GM18498 (cell line): ENCODE measurements around the gene ARPC2.
"Not testable (repeated sequence)": the region's sequence is repeated elsewhere in the genome, so short reads cannot be mapped to it uniquely, and the experiment has no call there.

Experiments used
- ATAC-seq: cut with Tn5 transposase; IDR thresholded peaks from one replicate; pipeline ENCODE4 v1.9.1; 2021; ENCODE audit warnings: mild to moderate bottlenecking, moderate library complexity; ENCODE audit not compliant: unreplicated experiment

The ARPC2 gene

GRCh38 chr2:218269900-218270720 lies 53.1 kb downstream of the ARPC2 start, which contains the start of the genes AAMP and PNKD:
Gene AAMP (minus strand): TSS chr2:218270137. CDS start chr2:218270086, 51 bp downstream.
Gene PNKD (plus strand): TSS chr2:218270519. CDS start chr2:218270536, 17 bp downstream.
- peak; percentile 92 for ATAC-seq

- ATAC-seq, result no peak
Measured at GRCh38 chr2:218270721-218271486, 53.9 kb downstream of the ARPC2 start.

GRCh38 chr2:218271487-218271797 lies 54.5 kb downstream of the ARPC2 start:
- no peak for ATAC-seq

GRCh38 chr2:218271865-218272530 lies 55.0 kb downstream of the ARPC2 start:
- ATAC-seq, result no peak

- peak; percentile 26 for ATAC-seq
Measured at GRCh38 chr2:218272531-218273212, 55.7 kb downstream of the ARPC2 start.

- ATAC-seq, result not testable (repeated sequence)
Measured at GRCh38 chr2:218273214-218273907, 56.4 kb downstream of the ARPC2 start.

- ATAC-seq, result no peak
Measured at GRCh38 chr2:218273908-218274249, 56.9 kb downstream of the ARPC2 start.

GRCh38 chr2:218274586-218274985 lies 57.6 kb downstream of the ARPC2 start:
- no peak for ATAC-seq

- no peak for ATAC-seq
Measured at GRCh38 chr2:218275371-218276072, 58.5 kb downstream of the ARPC2 start.

- no peak for ATAC-seq
Measured at GRCh38 chr2:218276986-218277755, 60.2 kb downstream of the ARPC2 start.

- ATAC-seq, result no peak
Measured at GRCh38 chr2:218277921-218278320, 60.9 kb downstream of the ARPC2 start.

- no peak for ATAC-seq
Measured at GRCh38 chr2:218278531-218279360, 61.8 kb downstream of the ARPC2 start.

- ATAC-seq, result no peak
Measured at GRCh38 chr2:218280260-218280870, 63.4 kb downstream of the ARPC2 start.

- no peak for ATAC-seq
Measured at GRCh38 chr2:218281449-218281848, 64.5 kb downstream of the ARPC2 start.

GRCh38 chr2:218282173-218282991 lies 65.4 kb downstream of the ARPC2 start:
- ATAC-seq, result no peak

- peak; percentile 45 for ATAC-seq
Measured at GRCh38 chr2:218284106-218284811, 67.3 kb downstream of the ARPC2 start.
